ENCODE results near the gene SPACDR.
A peak's percentile ranks its signal among the peaks of the same experiment; 100 is the strongest.

The SPACDR gene

DNA sequence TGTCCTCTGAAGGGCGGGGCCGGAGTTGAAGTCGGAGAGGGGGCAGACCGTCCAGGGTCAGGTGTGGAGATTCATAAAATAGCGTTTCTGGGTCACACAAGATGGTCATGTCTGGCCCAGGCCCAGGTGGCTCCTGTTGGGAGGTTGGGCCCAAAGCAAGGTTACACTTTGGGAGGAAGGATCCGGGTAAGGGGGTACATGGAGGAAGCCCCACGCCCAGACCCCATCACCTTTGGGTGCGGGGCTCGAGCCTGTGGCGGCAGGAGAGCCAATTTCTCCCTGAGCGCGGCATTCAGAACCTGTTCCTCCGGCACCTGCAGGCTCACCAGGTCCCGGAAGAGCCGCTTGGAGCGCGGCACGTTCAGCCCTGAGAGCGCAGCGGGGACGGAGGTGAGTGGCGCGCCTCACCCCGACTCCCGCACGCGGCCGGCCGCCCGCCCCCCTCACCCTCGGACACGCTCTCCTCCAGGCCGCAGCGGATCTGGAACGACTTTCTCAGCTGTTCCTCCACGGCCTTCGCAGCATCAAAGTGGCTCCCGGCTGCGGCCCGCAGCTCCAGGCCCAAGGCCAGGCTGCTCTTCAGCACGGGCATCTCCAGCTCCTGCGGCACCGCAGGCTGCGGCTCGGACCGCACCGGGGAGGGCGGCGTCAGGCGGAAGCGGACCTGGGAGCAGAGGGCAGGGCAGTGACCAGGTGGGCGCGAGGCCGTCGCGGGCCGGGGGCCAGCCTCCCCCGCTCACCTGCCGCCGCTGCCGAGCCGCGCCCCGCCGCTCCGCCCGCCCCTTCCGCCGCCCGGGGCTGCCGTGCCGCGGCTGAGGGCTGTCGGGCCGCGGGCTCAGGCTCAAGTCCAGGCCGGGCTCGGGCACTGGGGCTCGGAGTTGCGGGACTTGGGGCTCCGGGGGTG lies 28.4 kb downstream of the SPACDR start:
- ChIA-PET POLR2A (interaction anchor here (0.8 to 3.5 kb wide), 8 partner anchors 7 to 111 kb away, joined by 3 to 28 read pairs (median 4); partner anchors contain the start of gene ZCWPW1), CTCF (interaction anchor here (1.3 kb wide), 1 partner anchor 9 kb away, joined by 4 read pairs; no protein-coding TSS in a partner anchor)
- DNase-seq (ENCODE audit: extremely low spot score): no peak
- TF ChIP-seq BHLHE40 (IDR thresholded peaks at IDR 0.05; ENCODE audit: borderline replicate concordance): no peak
- no peak for TF ChIP-seq TARDBP (IDR thresholded peaks at IDR 0.05)
- no peak for TF ChIP-seq FOXA1 (IDR thresholded peaks at IDR 0.05)
- TF ChIP-seq NFRKB (IDR thresholded peaks at IDR 0.05): no peak
- 0 out of 2 replicates have a peak, but pooled peaks have one; percentile 30 for TF ChIP-seq FOXM1 (IDR thresholded peaks at IDR 0.05; ENCODE audit: borderline replicate concordance)
- peak; percentile 53 for TF ChIP-seq L3MBTL2 (conservative IDR thresholded peaks at IDR 0.05)
- TF ChIP-seq HDGF (IDR thresholded peaks at IDR 0.05; ENCODE audit: borderline replicate concordance): no peak
- 0 out of 2 replicates have a peak, but pooled peaks have one; percentile 23 for TF ChIP-seq LEF1 (IDR thresholded peaks at IDR 0.05; ENCODE audit: borderline replicate concordance)
- no peak for TF ChIP-seq SUZ12 (IDR thresholded peaks at IDR 0.05)

DNA sequence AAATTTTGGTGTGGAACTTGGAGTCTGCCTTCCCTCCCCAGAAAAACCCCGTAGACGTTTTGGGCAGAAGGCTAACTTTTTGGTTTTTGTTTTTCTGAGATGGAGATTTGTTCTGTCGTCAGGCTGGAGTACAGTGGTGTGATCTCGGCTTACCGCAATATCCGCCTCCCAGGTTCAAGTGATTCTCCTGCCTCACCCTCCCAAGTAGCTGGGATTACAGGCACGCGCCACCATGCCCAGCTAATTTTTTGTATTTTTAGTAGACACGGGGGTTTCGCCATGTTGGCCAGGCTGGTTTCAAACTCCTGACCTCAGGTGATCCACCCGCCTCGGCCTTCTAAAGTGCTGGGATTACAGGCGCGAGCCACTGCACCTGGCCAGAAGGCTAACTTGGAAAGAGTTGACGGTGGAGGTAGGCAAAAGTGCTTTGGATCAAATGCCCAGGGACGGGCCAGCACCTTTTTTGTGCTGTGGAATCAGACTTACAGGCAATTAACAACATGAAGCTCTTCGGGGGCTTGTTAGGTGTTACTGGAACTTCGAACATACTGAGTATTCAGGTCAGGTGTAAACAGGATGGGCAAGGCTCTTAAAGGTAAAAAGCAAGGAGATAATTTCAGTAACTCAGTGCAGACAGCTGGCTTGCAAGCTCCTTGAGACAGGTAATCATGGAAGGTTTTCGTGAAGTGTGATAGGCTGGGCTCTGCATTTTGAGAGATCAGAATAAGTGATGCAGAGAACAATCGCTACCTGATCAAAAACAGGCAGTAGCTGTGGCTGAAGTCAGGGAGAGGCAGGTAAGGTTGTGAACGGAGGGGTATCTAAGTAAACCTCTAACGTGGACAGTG lies 29.5 kb downstream of the SPACDR start:
- TF ChIP-seq SP1 (IDR thresholded peaks at IDR 0.05) (no peak), HDGF (IDR thresholded peaks at IDR 0.05; ENCODE audit: borderline replicate concordance) (no peak), ARNT (IDR thresholded peaks at IDR 0.05) (no peak), ELF4 (IDR thresholded peaks at IDR 0.05) (no peak), TARDBP (IDR thresholded peaks at IDR 0.05) (no peak), FOXK2 (IDR thresholded peaks at IDR 0.05) (no peak), BHLHE40 (IDR thresholded peaks at IDR 0.05; ENCODE audit: borderline replicate concordance) (no peak), NFRKB (IDR thresholded peaks at IDR 0.05) (no peak), SUZ12 (IDR thresholded peaks at IDR 0.05) (no peak)
- TF ChIP-seq, protein P1, sequence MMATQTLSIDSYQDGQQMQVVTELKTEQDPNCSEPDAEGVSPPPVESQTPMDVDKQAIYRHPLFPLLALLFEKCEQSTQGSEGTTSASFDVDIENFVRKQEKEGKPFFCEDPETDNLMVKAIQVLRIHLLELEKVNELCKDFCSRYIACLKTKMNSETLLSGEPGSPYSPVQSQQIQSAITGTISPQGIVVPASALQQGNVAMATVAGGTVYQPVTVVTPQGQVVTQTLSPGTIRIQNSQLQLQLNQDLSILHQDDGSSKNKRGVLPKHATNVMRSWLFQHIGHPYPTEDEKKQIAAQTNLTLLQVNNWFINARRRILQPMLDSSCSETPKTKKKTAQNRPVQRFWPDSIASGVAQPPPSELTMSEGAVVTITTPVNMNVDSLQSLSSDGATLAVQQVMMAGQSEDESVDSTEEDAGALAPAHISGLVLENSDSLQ (IDR thresholded peaks at IDR 0.05): no peak
- ChIA-PET CTCF (interaction anchor here (1.3 kb wide), 1 partner anchor 10 kb away, joined by 4 read pairs; no protein-coding TSS in a partner anchor), POLR2A (interaction anchor here (0.8 to 3.5 kb wide), 4 partner anchors 9 to 16 kb away, joined by 3 to 28 read pairs (median 6); no protein-coding TSS in a partner anchor)
- DNase-seq (ENCODE audit: extremely low spot score): no peak

DNA sequence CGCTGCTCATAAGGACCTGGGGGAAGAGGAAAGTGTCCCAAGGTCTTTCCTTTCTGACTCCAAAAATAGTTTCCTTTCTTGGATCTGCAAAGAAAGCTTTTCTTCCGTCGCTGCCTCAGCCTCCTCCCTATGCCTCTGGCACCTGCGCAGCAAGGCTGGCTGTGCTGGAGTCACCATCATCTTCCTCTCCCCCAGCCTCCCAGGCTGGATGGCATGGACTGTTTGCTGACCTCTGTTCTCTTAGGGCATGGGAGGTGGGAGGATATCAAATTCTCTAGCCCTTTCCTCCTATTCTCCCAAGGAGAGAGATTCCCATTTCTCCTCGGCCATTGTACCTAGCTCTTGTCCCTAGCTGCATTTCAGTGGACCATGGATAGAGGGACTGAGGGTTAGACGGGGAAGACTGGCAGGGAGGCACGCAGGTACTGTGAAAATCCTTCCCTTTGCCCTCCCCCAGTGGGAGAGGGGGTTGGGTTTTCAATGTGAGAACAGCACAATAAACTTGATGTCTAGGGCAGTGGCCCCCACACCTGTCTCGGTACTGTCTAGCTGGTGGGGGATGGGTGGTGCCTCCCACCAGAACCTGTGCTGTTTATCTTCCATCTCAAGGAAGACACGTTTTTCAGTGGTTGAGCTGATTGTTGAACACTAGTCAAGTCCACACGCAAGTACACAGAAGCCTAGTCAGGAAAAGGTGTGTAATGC lies 30.3 kb downstream of the SPACDR start:
- DNase-seq (ENCODE audit: extremely low spot score): no peak
- CTCF ChIA-PET: no interaction called here
- POLR2A ChIA-PET: interaction anchor here (1.6 to 3.5 kb wide), 4 partner anchors 9 to 21 kb away, joined by 3 to 28 read pairs (median 6); no protein-coding TSS in a partner anchor

DNA sequence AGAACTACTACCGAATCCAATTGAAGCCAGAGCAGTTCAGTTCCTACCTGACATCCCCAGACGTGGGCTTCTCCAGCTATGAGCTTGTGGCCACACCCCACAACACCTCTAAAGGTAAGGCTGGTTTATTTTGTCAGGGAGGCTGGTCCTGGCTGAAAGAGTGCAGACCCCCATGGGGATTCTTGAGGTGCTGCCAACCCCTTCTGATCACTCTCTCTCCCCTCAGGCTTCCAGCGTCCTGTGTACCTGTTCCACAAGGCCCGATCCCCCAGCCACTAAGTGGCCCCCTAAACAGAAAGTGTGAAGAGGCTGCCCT lies 30.8 kb downstream of the SPACDR start:
- TF ChIP-seq FOXA1 (IDR thresholded peaks at IDR 0.05) (no peak), LEF1 (IDR thresholded peaks at IDR 0.05; ENCODE audit: borderline replicate concordance) (no peak), SP1 (IDR thresholded peaks at IDR 0.05) (no peak), SUZ12 (IDR thresholded peaks at IDR 0.05) (no peak), FOXM1 (IDR thresholded peaks at IDR 0.05; ENCODE audit: borderline replicate concordance) (no peak), NFRKB (IDR thresholded peaks at IDR 0.05) (no peak)
- POLR2A ChIA-PET: interaction anchor here (1.6 to 2.0 kb wide), 3 partner anchors 10 to 21 kb away, joined by 3 to 7 read pairs (median 5); no protein-coding TSS in a partner anchor
- DNase-seq (ENCODE audit: extremely low spot score): no peak
- CTCF ChIA-PET: no interaction called here

More for the DNA sequence above, 30.3 kb downstream of the SPACDR start:
- TF ChIP-seq FOXA1 (IDR thresholded peaks at IDR 0.05) (no peak), HDGF (IDR thresholded peaks at IDR 0.05; ENCODE audit: borderline replicate concordance) (no peak), ELF4 (IDR thresholded peaks at IDR 0.05) (no peak), L3MBTL2 (conservative IDR thresholded peaks at IDR 0.05) (no peak), FOXM1 (IDR thresholded peaks at IDR 0.05; ENCODE audit: borderline replicate concordance) (no peak), ZNF384 (IDR thresholded peaks at IDR 0.05) (no peak), ARNT (IDR thresholded peaks at IDR 0.05) (no peak), SP1 (IDR thresholded peaks at IDR 0.05) (no peak), LEF1 (IDR thresholded peaks at IDR 0.05; ENCODE audit: borderline replicate concordance) (no peak), FOXK2 (IDR thresholded peaks at IDR 0.05) (no peak), CTBP1 (IDR thresholded peaks at IDR 0.05; ENCODE audit: borderline replicate concordance) (no peak), TARDBP (IDR thresholded peaks at IDR 0.05) (no peak), BHLHE40 (IDR thresholded peaks at IDR 0.05; ENCODE audit: borderline replicate concordance) (no peak), NFRKB (IDR thresholded peaks at IDR 0.05) (no peak), SUZ12 (IDR thresholded peaks at IDR 0.05) (no peak)
- TF ChIP-seq, protein P1 (IDR thresholded peaks at IDR 0.05): no peak

DNA sequence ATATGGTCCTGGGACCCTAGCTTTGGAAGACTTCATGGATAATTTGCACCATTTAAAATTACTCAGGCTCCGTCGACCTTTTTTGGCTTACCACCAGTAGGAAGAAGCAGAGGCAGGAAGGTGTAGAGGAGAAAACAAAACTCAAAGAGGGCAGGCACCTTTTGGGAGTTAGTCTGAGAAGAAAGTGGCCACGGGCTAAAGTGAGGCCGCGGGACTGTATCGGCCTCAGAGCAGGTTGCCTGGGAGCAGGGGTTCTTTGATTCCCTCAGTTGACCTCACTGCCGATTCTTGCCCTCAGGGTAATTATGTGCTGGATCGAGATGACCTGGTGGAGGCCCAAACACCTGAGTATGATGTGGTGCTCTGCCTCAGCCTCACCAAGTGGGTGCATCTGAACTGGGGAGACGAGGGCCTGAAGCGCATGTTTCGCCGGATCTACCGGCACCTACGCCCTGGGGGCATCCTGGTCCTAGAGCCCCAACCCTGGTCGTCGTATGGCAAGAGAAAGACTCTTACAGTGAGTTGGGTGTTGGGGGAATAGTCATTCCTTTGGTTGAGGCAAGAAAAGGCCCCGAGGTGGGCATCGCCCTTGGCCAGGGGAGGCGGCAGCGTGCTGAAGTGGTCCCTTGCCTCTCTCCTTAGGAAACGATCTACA lies 31.3 kb downstream of the SPACDR start:
- ChIA-PET POLR2A (interaction anchor here (1.6 to 2.0 kb wide), 2 partner anchors 10 to 22 kb away, joined by 3 to 7 read pairs; no protein-coding TSS in a partner anchor), CTCF (no interaction called here)
- TF ChIP-seq BHLHE40 (IDR thresholded peaks at IDR 0.05; ENCODE audit: borderline replicate concordance) (no peak), ZNF384 (IDR thresholded peaks at IDR 0.05) (no peak), ARNT (IDR thresholded peaks at IDR 0.05) (no peak)
- DNase-seq (ENCODE audit: extremely low spot score): no peak

All from HEK293T (cell line).